Superior temporal gyrus (tissue), 1 donor: ENCODE data around the gene HECA.

ENCODE experiments used
- DNase-seq: peaks from one replicate; pipeline ENCODE4 v3.0.0-alpha.2; 2016; ENCODE audit errors: extremely low spot score

The HECA gene

GRCh38 chr6:139161169-139161568, 26.3 kb downstream of the HECA start:
- no peak for DNase-seq

DNA sequence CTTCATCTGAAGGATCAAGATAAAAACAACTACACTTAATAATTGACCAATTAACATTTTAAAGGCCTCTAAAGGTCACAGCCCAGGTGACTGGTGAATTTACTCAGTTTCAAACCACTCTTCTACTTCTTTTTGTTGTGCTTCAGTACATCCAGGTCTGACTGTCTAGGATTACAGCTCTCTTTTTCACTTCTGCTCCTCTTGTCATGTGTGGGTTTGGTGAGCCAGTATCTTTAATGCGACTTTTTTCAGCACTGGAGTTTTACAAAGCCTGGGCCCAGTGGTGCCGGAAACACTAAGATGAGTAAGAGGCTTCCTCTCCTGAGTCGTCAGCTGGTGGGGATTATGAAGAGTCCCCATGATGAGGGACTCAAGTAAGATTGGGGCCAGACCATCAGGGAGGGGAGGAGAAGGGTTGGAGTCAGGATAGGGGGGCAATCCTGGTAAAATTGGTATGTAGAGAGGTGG, 27.0 kb downstream of the HECA start:
- DNase-seq: no peak

DNA sequence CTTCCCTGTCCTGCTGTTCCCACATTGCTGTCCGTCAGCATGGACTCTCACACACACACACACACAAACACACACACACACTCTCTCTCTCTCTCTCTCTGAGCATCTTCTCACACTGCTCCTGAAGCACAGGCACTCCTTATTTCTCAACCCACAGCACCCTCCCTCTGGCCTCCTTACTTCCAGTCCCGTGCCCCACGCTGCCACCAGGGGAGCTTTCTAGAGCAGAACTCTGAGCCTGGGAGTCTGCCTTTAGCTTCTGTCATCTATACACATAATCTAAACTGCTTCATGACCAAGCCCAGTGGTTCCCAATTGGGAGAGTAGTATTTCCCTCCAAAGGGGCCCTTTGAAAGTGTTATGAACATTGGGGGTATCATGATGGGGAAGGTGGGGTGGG, 29.1 kb downstream of the HECA start:
- DNase-seq: no peak

DNA sequence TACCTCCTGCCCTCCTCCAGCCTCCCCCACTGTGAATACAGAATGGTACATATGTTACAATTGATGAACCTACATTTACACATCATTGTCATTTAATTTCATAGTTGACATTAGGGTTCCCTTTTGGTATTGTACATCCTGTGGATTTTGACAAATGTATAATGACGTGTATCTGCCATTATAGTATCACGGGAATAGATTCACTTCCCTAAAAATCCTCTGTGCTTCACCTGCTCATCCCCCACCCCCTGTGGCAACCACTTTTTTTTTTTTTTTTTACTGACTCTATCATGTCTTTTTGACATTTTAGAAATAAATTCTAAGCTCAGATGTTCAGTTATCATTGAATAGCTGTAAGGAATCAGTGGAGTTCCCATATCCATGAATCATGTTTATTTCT, 30.4 kb downstream of the HECA start:
- DNase-seq: no peak

DNA sequence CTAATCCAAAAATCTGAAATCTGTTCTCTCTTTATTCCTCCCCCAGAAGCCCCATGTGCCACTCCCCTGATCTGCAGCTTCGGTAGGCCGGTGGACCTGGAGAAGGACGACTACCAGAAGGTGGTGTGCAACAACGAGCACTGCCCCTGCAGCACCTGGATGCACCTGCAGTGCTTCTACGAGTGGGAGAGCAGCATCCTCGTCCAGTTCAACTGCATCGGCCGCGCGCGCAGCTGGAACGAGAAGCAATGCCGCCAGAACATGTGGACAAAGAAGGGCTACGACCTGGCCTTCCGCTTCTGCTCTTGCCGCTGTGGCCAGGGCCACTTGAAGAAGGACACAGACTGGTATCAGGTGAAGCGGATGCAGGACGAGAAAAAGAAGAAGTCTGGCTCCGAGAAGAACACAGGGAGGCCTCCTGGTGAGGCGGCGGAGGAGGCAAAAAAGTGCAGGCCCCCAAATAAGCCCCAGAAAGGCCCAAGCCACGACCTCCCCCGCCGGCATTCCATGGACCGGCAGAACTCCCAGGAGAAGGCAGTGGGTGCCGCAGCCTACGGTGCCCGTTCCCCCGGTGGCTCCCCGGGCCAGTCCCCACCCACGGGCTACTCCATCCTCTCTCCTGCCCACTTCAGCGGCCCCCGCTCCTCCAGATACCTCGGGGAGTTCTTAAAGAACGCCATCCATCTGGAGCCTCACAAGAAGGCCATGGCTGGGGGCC, 31.5 kb downstream of the HECA start:
- DNase-seq: no peak

DNA sequence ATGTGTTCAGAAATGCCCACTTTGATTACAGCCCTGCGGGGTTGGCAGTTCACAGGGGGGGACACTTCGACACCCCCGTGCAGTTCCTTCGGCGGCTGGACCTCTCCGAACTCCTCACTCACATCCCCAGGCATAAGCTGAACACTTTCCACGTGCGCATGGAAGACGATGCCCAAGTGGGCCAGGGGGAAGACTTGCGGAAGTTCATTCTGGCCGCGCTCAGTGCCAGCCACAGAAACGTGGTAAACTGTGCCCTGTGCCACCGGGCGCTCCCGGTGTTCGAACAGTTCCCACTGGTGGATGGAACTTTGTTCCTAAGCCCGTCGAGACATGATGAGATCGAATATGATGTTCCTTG, 32.1 kb downstream of the HECA start:
- no peak for DNase-seq

DNA sequence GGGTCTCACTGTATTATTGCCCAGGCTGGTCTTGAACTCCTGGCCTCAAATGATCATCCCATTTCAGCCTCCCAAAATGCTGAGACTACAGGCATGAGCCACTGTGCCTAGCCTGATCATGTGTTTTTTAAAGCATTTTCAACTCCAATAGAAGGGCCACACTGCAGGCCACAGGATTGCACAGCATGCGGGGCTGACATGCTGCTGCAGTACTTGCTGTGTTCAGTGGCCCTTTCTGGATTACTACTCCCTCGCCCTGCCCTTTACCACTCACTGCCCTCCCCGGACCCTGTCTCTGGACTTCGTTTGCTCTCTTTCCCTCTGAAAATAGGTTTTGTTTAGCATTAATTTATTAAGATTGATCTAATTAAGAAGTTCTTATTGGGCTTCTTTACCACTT, 37.3 kb downstream of the HECA start:
- DNase-seq: no peak

DNA sequence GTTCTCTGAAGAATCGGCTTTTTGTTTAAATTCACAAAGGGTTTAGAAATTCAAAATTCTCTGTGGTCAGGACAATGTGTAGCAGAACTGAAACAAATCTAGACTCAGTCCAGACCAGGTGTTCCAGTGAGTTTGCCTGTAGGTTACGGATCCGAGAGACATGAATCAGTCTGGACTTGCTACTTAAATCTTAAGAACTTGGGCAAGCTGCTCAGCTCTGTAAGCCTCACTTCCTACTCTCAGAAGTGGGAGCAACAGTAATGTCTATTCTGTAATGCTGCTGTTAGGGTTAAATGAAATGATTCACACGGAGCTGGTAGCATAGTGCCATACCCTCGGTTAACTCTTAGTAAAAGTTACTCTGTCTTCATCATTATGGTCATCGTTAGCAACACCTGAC, 37.7 kb downstream of the HECA start:
- no peak for DNase-seq

GRCh38 chr6:139173172-139173571, 38.3 kb downstream of the HECA start:
- DNase-seq: no peak

DNA sequence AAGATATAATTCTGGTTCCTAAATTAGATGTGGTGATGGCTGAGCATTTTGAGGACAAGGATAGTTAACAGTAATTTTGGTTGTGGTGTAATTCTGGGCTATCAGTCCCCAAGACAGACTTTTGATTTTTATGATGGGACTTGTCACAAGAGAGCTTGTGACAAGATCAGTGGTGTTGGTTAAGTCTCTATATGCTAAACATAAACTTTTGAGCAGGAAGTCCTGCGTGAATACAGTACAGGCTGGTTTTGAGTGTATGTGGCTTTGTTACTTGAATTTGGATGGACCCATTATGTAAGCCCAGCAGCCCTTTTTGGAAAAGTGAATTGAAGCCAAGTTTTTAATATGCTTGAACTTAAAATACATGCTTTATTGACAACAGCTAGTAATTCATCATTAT, 38.9 kb downstream of the HECA start:
- DNase-seq: no peak

- DNase-seq: no peak
These were observed 40.1 kb downstream of the HECA start for GRCh38 chr6:139174961-139175360.

- no peak for DNase-seq
These were observed 40.6 kb downstream of the HECA start for GRCh38 chr6:139175389-139175948.

GRCh38 chr6:139181236-139181635, 46.4 kb downstream of the HECA start:
- no peak for DNase-seq

DNA sequence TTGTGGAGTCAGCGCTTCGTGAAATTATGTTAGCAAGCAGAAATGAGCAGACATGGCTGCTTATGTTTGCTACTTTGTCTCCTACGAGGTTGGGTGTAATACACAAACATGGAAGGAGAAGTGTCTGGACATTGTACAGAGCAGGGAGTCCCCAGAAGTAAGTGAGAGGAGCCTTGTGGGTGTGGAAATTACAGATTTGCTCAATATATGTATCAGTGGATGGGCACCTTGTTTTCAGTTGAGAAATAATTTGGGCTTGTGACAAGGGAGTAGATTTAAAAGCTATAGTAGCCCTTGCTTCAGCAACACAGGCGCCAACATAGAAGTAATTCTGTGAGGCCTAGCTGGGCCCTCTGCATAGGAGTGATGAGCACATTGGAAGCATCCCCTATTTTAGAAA, 49.2 kb downstream of the HECA start:
- no peak for DNase-seq

GRCh38 chr6:139184459-139184858, 49.6 kb downstream of the HECA start:
- no peak for DNase-seq

DNA sequence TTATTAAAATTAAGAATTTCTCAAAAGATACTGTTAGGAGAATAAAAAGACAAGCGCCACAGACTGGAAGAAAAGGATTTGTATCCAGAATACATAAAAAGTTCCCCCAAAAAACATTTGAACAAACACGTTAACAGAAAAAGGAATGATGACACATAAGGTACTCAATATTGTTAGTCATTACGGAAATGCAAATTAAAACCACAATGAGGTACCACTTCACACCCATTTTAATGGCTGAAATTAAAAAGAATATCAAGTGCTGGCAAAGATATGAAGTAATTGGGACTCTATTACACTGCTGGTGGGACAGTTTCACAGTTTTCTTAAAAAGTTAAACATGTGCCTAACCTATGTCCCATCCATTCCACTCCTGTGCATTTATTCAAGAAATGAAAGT, 51.4 kb downstream of the HECA start:
- DNase-seq: no peak

- DNase-seq: no peak
These were observed 51.8 kb downstream of the HECA start for GRCh38 chr6:139186692-139187091.

- no peak for DNase-seq
These were observed 52.6 kb downstream of the HECA start for GRCh38 chr6:139187489-139187888.

DNA sequence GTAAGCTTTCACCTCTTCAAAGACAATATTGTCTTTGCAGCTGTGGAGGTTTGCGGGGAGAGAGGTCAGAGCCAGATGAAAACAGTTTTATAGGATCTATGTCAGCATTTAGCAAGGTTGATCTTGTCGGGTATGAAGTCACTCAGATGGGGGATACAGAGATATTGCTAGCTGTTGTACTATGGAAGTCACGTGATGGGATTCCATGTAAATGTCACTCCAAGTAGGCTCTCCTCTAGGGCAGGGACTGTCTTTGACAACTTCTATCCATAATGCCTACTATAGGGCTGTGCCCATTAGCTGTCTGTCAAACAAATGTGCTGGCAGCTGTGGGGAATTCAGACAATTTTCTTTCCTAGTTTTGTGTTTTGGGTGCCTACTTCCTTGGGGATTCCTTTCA, 54.8 kb downstream of the HECA start:
- no peak for DNase-seq

GRCh38 chr6:139194740-139195139, 59.9 kb downstream of the HECA start:
- no peak for DNase-seq

DNA sequence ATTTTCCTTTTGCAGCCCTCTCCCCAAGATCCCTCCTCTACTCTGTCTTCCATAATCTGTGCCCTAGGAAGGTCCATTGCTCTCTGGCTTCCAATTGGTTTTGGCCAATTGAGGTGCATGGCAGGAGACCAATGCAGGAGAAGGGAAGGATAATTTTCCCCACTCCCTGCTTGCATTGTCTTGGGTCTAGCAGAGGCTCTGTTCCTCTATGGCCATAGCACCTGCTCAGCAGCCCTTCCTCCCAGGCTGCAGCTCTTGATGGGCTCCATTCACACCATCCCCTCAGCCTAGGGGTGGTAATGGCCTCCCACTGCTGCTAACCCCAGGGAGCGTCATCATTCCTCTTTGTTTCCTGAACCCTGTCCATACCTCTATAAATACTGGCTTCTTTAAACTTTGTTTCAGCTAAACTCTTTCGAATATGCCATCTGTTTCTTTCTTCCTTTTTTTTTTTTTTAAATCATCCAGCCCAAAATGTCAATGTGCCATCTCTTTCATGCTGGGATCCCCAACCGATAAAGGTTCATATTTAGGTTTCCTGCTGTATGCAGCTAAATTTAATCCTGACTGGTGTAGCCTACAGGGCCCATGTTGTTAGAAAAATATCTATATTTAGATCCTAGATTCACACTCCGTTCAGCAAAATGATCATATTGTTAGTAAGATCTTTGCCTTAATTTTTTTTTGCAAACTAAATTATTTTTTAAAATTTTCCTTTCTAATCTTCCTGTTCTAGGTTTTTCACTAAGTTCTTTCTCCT, 63.8 kb downstream of the HECA start:
- DNase-seq: no peak

- DNase-seq: no peak
These were observed 66.5 kb downstream of the HECA start for GRCh38 chr6:139201378-139201777.

- no peak for DNase-seq
These were observed 70.1 kb downstream of the HECA start for GRCh38 chr6:139204978-139205377.
